K562 (cell line): ENCODE data around the gene EPHA7. TPM values are rescaled to one million over a fixed set of nuclear protein-coding genes. Genes with fewer than 3 reads are reported as not detected.

Experiments used
- DNMT1 ChIP-seq: fragments of 450-650 bp; IDR thresholded peaks from 2 replicates; pipeline ENCODE4 v1.6.1; 2016; ENCODE audit warnings: antibody characterized with exemption, mild to moderate bottlenecking
- KDM2B ChIP-seq: fragments of 250-450 bp; sonication (Bioruptor Pico); IDR thresholded peaks from 2 replicates; pipeline ENCODE4 v1.8.0; 2021; ENCODE audit warnings: mild to moderate bottlenecking, moderate library complexity
- PTTG1 ChIP-seq: fragments of 450-650 bp; IDR thresholded peaks from 2 replicates; pipeline ENCODE4 v1.6.1; 2016; ENCODE audit warnings: low read depth, mild to moderate bottlenecking, missing genetic modification characterization, missing compliant biosample characterization
- RB1 ChIP-seq: fragments of 450-650 bp; IDR thresholded peaks from 2 replicates; pipeline ENCODE4 v1.6.1; 2017; ENCODE audit warnings: low read depth, mild to moderate bottlenecking
- STAT5B ChIP-seq: fragments of 250-450 bp; sonication (Bioruptor Pico); IDR thresholded peaks from 2 replicates; pipeline ENCODE4 v1.8.0; 2021; ENCODE audit warnings: mild to moderate bottlenecking, inconsistent platforms
- polyA plus RNA-seq, 8 experiments: library from polyadenylated mRNA; depleted of rRNA in 4 of 8; stranded (reverse) in 5 of 8; unstranded in 3 of 8; fragments of >200 nt; fragmentation: Nextera tagmentation in 2 of 8; fragmentation: Illumina TruSeq in 1 of 8; extraction: Ambion mirVana in 2 of 8; extraction: Trizol in 1 of 8; gene quantifications; 2 replicates each; pipeline versions ENCODE4 v1.2.1 to v1.2.3, GENCODE V29; 2011 to 2014; ENCODE audit warnings: inconsistent platforms in 1 of 8, missing spikeins in 1 of 8
- total RNA-seq, 7 experiments: library from RNA; depleted of rRNA in 6 of 7; stranded (reverse); fragments of >200 nt in 6 of 7; fragmentation: Illumina TruSeq in 2 of 7; extraction: Trizol in 2 of 7; gene quantifications; 2 replicates each; pipeline versions ENCODE4 v1.2.1 to v1.2.3, GENCODE V29; 2011 to 2021; ENCODE audit warnings: low replicate concordance in 1 of 7
- TF ChIP-seq, protein P1 (sequence below): fragments of 450-650 bp; IDR thresholded peaks from 2 replicates; pipeline ENCODE4 v1.6.1; 2016; ENCODE audit warnings: low read depth
- TF ChIP-seq, protein P2 (sequence below): sonication (generic); formaldehyde crosslinking; IDR thresholded peaks from 2 replicates; pipeline ENCODE4 v1.8.0; 2023; ENCODE audit warnings: missing genetic modification reagents, mild to moderate bottlenecking, borderline replicate concordance

Gene EPHA7
- total and polyA plus RNA-seq, 9 of the 15 experiments (the other 6 are each of a cell fraction or from before 2014, with no cell fraction given) = not detected

DNA sequence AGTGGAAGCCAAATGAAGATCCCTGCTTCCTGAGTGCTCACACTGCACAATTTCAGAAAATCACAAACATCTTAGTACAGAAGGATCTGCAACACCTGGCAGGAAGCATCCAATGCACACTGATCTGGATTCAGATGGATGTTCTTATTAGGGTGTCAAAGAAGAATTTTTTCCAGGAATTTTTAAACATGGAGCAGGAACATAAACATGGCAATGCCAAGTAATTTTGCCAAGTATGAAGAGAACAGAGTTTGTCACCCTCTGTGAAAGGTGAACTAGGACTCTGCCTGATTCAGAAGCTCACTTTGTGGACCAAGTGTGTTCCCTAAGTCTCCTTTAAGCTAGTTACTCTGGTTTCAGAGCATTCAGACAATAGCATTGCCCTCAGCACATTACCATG is 208.5 kb downstream of the EPHA7 start (continued):
- TF ChIP-seq, protein P1, sequence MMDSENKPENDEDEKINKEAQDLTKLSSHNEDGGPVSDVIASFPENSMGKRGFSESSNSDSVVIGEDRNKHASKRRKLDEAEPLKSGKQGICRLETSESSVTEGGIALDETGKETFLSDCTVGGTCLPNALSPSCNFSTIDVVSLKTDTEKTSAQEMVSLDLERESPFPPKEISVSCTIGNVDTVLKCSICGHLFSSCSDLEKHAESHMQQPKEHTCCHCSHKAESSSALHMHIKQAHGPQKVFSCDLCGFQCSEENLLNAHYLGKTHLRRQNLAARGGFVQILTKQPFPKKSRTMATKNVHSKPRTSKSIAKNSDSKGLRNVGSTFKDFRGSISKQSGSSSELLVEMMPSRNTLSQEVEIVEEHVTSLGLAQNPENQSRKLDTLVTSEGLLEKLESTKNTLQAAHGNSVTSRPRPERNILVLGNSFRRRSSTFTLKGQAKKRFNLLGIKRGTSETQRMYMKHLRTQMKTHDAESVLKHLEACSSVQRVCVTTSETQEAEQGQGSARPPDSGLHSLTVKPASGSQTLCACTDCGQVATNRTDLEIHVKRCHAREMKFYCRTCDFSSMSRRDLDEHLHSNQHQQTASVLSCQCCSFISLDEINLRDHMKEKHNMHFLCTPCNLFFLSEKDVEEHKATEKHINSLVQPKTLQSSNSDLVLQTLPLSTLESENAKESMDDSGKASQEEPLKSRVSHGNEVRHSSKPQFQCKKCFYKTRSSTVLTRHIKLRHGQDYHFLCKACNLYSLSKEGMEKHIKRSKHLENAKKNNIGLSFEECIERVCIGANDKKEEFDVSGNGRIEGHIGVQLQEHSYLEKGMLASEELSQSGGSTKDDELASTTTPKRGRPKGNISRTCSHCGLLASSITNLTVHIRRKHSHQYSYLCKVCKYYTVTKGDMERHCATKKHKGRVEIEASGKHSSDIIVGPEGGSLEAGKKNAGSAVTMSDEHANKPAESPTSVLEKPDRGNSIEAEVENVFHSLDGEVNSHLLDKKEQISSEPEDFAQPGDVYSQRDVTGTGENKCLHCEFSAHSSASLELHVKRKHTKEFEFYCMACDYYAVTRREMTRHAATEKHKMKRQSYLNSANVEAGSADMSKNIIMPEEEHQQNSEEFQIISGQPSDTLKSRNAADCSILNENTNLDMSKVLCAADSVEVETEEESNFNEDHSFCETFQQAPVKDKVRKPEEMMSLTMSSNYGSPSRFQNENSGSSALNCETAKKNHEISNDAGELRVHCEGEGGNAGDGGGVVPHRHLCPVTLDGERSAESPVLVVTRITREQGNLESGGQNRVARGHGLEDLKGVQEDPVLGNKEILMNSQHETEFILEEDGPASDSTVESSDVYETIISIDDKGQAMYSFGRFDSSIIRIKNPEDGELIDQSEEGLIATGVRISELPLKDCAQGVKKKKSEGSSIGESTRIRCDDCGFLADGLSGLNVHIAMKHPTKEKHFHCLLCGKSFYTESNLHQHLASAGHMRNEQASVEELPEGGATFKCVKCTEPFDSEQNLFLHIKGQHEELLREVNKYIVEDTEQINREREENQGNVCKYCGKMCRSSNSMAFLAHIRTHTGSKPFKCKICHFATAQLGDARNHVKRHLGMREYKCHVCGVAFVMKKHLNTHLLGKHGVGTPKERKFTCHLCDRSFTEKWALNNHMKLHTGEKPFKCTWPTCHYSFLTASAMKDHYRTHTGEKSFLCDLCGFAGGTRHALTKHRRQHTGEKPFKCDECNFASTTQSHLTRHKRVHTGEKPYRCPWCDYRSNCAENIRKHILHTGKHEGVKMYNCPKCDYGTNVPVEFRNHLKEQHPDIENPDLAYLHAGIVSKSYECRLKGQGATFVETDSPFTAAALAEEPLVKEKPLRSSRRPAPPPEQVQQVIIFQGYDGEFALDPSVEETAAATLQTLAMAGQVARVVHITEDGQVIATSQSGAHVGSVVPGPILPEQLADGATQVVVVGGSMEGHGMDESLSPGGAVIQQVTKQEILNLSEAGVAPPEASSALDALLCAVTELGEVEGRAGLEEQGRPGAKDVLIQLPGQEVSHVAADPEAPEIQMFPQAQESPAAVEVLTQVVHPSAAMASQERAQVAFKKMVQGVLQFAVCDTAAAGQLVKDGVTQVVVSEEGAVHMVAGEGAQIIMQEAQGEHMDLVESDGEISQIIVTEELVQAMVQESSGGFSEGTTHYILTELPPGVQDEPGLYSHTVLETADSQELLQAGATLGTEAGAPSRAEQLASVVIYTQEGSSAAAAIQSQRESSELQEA = no peak
- TF ChIP-seq, protein P2, sequence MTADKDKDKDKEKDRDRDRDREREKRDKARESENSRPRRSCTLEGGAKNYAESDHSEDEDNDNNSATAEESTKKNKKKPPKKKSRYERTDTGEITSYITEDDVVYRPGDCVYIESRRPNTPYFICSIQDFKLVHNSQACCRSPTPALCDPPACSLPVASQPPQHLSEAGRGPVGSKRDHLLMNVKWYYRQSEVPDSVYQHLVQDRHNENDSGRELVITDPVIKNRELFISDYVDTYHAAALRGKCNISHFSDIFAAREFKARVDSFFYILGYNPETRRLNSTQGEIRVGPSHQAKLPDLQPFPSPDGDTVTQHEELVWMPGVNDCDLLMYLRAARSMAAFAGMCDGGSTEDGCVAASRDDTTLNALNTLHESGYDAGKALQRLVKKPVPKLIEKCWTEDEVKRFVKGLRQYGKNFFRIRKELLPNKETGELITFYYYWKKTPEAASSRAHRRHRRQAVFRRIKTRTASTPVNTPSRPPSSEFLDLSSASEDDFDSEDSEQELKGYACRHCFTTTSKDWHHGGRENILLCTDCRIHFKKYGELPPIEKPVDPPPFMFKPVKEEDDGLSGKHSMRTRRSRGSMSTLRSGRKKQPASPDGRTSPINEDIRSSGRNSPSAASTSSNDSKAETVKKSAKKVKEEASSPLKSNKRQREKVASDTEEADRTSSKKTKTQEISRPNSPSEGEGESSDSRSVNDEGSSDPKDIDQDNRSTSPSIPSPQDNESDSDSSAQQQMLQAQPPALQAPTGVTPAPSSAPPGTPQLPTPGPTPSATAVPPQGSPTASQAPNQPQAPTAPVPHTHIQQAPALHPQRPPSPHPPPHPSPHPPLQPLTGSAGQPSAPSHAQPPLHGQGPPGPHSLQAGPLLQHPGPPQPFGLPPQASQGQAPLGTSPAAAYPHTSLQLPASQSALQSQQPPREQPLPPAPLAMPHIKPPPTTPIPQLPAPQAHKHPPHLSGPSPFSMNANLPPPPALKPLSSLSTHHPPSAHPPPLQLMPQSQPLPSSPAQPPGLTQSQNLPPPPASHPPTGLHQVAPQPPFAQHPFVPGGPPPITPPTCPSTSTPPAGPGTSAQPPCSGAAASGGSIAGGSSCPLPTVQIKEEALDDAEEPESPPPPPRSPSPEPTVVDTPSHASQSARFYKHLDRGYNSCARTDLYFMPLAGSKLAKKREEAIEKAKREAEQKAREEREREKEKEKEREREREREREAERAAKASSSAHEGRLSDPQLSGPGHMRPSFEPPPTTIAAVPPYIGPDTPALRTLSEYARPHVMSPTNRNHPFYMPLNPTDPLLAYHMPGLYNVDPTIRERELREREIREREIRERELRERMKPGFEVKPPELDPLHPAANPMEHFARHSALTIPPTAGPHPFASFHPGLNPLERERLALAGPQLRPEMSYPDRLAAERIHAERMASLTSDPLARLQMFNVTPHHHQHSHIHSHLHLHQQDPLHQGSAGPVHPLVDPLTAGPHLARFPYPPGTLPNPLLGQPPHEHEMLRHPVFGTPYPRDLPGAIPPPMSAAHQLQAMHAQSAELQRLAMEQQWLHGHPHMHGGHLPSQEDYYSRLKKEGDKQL = no peak
- TF ChIP-seq STAT5B (CRISPR knock-in tag) = no peak
- no peak for TF ChIP-seq RB1
- TF ChIP-seq KDM2B (CRISPR knock-in tag) = no peak
- TF ChIP-seq DNMT1 = no peak
- no peak for TF ChIP-seq PTTG1 (tag)
